HG02870 (cell line): ENCODE data around the gene PJA2.
"Not testable (repeated sequence)": the region's sequence is repeated elsewhere in the genome, so short reads cannot be mapped to it uniquely, and the experiment has no call there.

Experiments used
- ATAC-seq: cut with Tn5 transposase; IDR thresholded peaks from one replicate; pipeline ENCODE4 v1.9.1; 2021; ENCODE audit warnings: mild to moderate bottlenecking, moderate library complexity; ENCODE audit not compliant: unreplicated experiment

PJA2 gene

GRCh38 chr5:109409844-109410388 lies at the start of gene PJA2:
TSS of gene PJA2 (minus strand) at chr5:109409974. CDS start at chr5:109383433, 26,541 bp downstream.
- ATAC-seq = peak; percentile 78

DNA sequence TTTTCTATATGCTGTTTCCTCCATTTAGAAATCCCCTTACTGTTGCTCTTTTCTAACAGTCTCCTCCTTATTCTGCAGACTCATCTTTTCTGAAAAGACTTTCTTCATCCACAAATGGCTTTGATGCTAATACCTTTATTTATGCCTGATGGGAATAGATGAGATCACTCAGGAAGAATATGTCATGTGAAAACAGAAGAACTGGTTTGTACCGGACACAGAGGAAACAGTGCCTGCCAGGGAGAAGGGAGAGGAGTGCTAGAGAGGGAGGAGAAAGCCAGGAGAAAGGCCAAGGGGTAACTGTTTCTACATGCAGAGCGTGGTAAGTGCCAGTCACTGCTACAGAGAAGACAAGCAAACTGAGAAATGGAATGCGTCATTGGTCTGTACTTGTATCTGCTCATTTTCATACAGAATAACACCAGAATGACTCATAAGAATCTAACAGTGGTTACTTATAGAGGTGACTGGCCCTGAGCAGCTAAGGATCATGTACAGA lies 45.9 kb upstream of the PJA2 start:
- ATAC-seq = peak; percentile 100

GRCh38 chr5:109454731-109455505 lies 45.1 kb upstream of the PJA2 start:
- ATAC-seq = no peak

DNA sequence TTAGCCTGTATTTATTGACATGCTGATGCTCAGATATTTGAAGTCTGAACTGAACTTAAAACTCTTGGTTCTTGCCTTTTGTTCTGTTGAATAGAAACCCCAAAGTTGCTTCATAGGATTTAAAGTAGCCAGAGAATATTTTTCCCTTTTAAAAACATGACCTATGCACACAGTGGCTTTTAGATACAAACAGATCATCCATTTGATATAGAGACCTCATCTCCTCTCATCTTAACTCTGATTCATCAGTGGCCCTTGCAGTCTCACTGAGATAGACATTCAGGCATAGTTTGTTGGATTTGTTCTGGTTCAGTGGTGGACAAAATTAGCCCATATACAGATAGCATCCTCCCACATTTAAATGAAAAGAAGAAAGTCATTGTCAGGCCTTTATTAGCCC lies 43.5 kb upstream of the PJA2 start:
- no peak for ATAC-seq

GRCh38 chr5:109452661-109453060 lies 42.9 kb upstream of the PJA2 start:
- no peak for ATAC-seq

GRCh38 chr5:109451146-109451545 lies 41.4 kb upstream of the PJA2 start:
- ATAC-seq = no peak

GRCh38 chr5:109450129-109450877 lies 40.5 kb upstream of the PJA2 start:
- ATAC-seq = peak; percentile 58

- ATAC-seq = no peak
These were observed 39.1 kb upstream of the PJA2 start for GRCh38 chr5:109448838-109449237.

- ATAC-seq = no peak
These were observed 29.8 kb upstream of the PJA2 start for GRCh38 chr5:109439590-109439989.

DNA sequence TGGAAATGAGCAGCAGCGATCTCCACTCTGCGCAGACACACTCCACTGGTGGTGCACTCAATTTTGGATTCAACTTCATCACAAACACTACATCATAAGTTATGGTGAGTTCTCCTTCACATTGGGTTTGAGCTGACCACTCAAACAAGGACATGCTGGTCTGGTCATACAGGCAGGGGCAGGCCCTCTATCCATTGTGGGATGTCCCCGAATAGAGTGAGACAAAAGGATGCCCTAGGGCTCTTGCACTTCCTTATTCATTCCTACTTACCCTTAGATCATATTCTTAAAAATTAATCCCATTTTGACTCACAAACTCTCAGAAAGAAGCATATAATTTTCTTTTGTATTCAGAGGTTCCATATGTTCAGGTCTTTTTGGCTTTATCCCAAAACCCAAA lies 16.3 kb upstream of the PJA2 start:
- ATAC-seq = no peak

GRCh38 chr5:109425521-109425920 lies 15.7 kb upstream of the PJA2 start:
- not testable (repeated sequence) for ATAC-seq

GRCh38 chr5:109421956-109422355 lies 12.2 kb upstream of the PJA2 start:
- no peak for ATAC-seq

DNA sequence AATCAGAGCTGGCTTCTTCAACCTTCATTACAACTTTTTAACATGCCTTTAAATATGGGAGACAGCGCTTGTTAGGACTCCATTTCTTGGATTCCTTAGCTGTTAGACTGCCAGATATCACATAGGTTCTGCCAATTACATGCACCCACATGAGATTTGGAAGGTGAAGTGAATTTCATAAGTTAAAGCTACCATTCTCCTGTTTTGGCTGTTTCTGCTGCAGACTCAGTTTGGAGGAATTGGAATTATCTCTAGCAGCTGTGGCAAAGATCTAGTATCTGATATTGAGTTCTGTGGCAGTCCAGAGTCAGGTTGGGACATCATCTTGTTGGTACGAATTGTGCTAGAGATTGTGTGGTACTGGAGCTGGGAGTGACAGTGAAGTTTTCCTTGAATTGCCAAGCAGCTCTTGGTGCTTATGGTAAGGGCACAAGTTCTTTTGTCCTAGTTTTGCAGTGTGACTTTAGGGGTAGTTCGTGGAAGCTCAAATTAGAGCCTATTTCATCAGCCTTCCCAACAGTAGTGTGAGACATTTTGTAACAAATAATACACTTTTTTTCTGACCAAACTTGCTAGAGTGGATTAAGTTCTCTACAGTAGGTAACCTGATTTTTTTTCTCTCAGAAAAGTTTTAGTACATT lies 9.1 kb upstream of the PJA2 start:
- ATAC-seq = no peak

- no peak for ATAC-seq
These were observed 7.1 kb upstream of the PJA2 start for GRCh38 chr5:109416882-109417281.

- not testable (repeated sequence) for ATAC-seq
These were observed 4.2 kb upstream of the PJA2 start for GRCh38 chr5:109413921-109414461.

DNA sequence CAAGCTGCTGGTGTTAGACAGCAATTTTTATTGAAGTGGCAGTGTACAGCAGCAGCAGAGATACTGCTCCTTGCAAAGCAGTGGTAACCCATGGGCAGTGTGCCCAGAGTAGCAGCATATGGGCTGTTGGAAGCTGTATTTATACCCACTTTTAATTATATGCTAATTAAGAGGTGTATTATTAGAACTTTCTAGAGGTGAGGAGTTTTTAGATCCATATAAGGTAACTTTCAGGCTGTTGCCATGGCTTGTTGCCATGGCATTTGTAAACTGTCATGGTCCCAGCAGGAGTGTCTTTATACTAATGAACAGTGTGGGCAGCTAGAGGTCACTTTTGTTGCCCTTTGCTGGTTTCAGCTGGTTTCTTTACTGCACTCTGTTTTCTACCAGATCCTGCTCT lies 3.7 kb upstream of the PJA2 start:
- no peak for ATAC-seq

DNA sequence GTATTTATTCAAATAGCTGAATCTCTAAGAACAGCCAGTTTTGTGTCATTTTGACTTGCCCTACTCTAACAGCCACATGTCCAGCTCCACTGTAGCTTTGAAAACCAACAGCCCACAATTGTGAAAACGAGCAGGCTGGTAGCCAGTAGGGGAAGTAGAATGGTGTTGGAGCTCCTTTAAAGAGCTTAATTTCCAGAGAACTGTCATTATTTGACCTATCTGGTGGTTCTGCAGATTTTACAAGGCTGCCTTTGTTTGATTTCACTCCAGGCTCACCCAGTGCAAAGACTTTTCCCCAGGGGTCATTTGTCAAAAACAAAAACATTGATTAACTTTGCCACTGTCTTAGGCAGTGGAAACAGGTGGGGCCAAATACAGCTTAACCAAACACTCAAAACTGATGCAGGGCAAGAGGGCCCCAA lies 3.2 kb upstream of the PJA2 start:
- no peak for ATAC-seq

- ATAC-seq = no peak
These were observed 1.9 kb upstream of the PJA2 start for GRCh38 chr5:109411627-109412026.

GRCh38 chr5:109411149-109411514 lies 1.4 kb upstream of the PJA2 start:
- no peak for ATAC-seq

DNA sequence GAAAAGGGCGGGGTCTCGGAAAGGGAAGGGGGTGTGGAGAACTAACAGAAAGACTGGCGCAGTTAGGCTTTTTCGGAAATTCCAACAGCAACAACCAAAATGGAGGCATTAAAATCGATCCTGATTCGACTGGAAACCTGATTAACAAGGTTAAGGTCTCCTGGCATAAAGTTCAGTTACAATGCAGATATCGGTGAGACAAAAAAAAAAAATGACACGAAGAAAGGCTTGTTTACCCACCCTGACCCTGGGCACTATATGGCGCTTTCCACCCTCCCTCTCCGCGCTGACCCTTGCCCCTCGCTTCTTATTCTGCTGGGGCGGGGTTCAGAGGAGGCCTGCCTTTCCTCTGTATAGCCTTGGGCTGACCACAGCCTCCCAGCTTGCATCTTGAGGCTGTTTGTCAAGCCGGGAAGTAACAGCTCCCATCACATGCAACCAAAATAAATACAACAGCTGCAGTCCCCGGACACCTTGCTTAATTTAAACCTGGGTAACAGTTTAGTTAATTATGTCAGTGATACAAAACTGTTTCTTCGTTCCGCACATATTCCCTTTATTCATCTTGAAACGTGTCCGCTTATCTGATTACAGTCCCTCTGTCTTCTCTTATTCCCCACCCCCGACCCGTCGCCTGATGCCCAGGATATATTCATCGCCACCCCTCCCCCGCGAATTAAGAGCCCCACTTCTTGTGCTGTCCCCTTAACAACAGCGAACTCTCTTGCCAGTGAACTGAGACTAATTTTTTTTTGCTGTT lies 795 bp upstream of the PJA2 start:
- no peak for ATAC-seq
